ENCODE results near the gene COL20A1.

DNA sequence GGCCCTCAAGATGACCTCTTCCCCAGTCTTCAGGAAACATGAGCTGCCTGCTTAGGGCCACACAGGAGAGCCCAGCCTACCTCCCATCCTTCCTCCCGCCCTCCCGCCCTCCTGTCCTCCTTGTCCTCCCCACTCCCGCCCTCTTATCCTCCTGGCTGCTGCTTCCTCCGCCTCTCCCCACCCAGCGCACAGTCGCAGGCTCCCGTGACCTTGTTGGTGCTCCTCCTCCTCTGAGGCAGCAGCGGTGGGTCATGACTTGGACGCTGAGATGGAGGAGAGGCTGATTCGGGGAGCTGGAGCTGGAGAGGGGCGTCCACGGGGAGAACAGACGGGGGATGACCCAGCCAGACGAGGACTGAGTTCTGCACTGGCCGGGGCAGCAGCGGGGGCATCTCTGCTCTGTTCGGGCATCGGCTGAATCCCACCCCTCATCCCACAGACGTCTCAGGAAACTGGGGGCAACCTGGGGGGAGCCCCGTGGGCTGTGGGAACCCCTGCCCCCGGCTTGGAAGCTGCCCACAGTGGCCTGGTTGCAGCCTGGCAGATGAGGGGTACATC, 35.8 kb downstream of the COL20A1 start:
- TF ChIP-seq POLR2AphosphoS2 (IDR thresholded peaks at IDR 0.05; ENCODE audit: low read depth, low read length) = no peak
- no peak for TF ChIP-seq EZH2 (conservative IDR thresholded peaks at IDR 0.05; ENCODE audit: low read depth, low read length)
- TF ChIP-seq POLR2AphosphoS5 (IDR thresholded peaks at IDR 0.05; ENCODE audit: low read depth, low read length) = no peak
- TF ChIP-seq RAD21 (CRISPR knock-in tag; IDR thresholded peaks at IDR 0.05) = no peak
- no peak for TF ChIP-seq SAP130 (CRISPR knock-in tag; IDR thresholded peaks at IDR 0.05; ENCODE audit: low read depth)
- TF ChIP-seq KAT7 (CRISPR knock-in tag; IDR thresholded peaks at IDR 0.05; ENCODE audit: borderline replicate concordance) = no peak
- TF ChIP-seq, protein P1, sequence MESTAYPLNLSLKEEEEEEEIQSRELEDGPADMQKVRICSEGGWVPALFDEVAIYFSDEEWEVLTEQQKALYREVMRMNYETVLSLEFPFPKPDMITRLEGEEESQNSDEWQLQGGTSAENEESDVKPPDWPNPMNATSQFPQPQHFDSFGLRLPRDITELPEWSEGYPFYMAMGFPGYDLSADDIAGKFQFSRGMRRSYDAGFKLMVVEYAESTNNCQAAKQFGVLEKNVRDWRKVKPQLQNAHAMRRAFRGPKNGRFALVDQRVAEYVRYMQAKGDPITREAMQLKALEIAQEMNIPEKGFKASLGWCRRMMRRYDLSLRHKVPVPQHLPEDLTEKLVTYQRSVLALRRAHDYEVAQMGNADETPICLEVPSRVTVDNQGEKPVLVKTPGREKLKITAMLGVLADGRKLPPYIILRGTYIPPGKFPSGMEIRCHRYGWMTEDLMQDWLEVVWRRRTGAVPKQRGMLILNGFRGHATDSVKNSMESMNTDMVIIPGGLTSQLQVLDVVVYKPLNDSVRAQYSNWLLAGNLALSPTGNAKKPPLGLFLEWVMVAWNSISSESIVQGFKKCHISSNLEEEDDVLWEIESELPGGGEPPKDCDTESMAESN (CRISPR knock-in tag; conservative IDR thresholded peaks at IDR 0.05) = no peak
- TF ChIP-seq RXRB (CRISPR knock-in tag; IDR thresholded peaks at IDR 0.05; ENCODE audit: borderline replicate concordance) = no peak
